Measurements from ENCODE around the gene AQP9.

AQP9 gene

DNA sequence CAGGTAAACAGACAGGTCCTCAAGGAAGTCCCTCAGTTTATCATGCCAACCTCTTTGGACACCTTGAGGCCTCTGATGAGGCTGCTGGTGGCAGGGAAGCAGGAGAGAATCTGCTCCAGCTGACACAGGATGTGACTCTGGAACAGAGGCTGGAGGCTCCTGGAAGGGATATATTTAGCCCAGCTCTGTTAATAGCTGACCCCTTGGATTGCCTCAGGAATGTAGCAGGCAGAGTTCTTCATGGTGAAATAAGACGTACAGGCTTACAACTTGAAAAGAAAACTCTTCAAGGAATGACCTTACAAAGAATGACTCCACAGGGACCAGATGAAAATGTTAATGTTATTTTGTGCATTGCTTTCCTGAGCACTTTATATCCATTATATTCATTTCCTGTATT lies 90.5 kb downstream of the AQP9 start:
- DNase-seq = no peak

DNA sequence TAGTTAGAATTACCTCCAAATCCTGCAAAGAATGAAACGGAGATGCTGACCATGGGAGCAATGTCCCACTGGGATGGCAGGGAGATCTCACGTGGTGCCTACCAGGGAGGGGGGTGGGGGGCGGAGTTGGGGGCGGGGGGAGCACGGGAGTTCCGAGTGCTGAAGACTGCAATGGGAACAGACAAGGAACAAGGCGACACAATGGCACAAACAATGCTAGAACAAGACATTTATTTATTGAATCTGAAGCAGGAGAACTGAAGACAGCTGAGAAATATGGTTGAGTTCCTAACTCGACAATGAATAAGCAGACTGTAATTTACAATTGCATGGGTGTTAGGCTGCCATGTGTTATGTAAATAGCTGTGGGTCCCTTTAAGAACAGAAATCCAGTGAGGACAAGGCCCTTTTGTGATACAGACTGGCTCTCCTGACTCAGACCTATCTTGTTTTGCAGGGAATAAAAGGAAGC lies 91.2 kb downstream of the AQP9 start:
- DNase-seq = no peak

DNA sequence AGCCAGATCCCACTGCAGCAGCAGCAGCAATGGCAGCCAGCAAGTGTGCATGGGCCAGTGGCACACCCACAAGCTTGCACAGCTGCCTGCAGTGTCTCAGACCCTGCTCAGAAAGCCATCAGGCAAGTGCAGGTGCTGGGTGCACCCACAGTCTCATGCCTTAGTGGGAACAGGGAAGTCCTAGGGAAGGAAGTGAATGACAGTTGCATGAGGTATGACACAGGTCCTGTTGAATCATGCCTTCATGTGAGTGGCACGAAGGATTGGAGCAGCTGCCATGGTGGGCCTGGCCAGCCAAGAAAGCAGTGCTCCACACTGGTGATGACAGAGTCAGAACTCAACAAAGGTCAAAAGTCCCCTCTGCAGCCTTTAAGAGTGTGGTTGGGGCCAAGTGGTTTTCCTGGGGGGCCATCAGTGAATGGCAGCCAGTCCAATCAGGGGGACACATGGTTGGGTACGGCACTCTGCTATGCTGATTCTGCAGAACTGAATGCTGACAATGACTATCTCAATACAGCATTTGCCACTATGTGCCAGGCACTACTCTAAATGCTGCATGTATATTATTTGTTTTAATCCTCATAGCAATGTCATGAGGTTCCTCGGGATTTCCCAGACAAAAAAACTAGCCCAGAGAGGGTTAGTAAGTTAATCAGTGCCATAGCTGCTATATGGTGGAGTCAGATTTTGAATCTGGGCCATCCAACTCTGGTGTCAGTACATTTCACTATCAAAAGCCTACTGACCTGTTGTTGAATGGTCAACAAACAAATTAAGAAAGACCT lies 94.3 kb downstream of the AQP9 start:
- no peak for DNase-seq

DNA sequence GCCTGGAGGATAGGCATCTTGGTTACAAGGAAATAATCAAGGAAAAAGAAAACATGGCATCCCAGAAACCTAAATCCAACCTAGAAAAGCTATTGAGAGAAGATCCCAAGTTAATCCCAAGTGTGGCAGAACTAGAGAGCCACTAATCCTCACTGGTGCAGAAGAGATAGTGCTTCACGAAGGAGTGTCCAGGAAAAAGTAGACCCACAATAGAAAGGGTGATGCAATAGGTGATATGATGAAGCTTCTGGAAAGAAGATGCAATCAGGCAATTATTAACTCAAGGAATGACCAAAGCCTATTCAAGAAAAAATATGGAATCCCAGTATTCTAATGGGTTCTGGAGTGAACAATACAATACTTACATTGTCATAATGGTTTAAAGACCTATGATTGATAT lies 95.2 kb downstream of the AQP9 start:
- no peak for DNase-seq

All from Kasumi-1 (cell line).